Gastrocnemius medialis (tissue), 4 donors: Measurements from ENCODE around the gene IGF2BP1.

ENCODE experiments used
- CTCF ChIP-seq, 5 experiments: fragments of 450-650 bp in 3 of 5; fragments of 200-600 bp in 2 of 5; sonication (generic) in 2 of 5; IDR thresholded peaks in 4 of 5; conservative IDR thresholded peaks in 1 of 5; 1 replicate in 4 of 5; 2 replicates in 1 of 5; pipeline ENCODE4 v1.5.1; 2016 to 2019; ENCODE audit warnings: antibody characterized with exemption in 5 of 5, mild to moderate bottlenecking in 3 of 5, moderate library complexity in 3 of 5
- POLR2A ChIP-seq, 2 donors: fragments of 450-650 bp; IDR thresholded peaks; one replicate each; pipeline ENCODE4 v1.6.1; 2017; ENCODE audit warnings: antibody characterized with exemption in 2 of 2, mild to moderate bottlenecking in 2 of 2, moderate library complexity in 2 of 2

- TF ChIP-seq CTCF (IDR thresholded peaks at IDR 0.05 in 4 of 5, conservative IDR thresholded peaks at IDR 0.05 in 1 of 5) (no peak), POLR2A (IDR thresholded peaks at IDR 0.05) (no peak)
Observed at GRCh38 chr17:48954300-48954755, 42.9 kb upstream of the IGF2BP1 start.
